ENCODE measurements around the gene CPAMD8. TPM values are rescaled to one million over a fixed set of nuclear protein-coding genes. Genes with fewer than 3 reads are reported as not detected.

CPAMD8 gene
- total and polyA plus RNA-seq, 2 of the 8 experiments (the other 6 are each of a cell fraction or from before 2014, with no cell fraction given) = 6.1 to 9.2 TPM

DNA sequence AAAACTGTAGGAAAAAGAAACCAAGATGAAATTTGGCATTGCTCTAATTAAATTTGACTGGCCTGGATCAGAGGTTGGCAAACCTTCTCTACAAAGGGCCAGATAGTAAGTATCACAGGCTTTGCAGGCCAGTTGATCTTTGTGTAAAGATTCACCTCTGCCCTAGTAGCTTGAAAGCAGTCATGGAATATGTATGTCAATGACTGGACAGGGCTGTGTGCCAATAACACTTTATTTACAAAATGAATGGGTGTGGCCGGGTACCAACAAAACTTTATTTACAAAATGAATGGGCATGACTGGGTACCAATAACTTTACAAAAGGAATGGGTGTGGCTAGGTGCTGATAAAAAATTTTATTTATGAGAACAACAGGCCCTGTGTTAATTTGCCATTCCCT lies 177.4 kb downstream of the CPAMD8 start (continued):
- TF ChIP-seq SIX5 (IDR thresholded peaks at IDR 0.05; ENCODE audit: low read depth, low read length) = no peak
- TF ChIP-seq SAP30 (IDR thresholded peaks at IDR 0.05; ENCODE audit: insufficient read depth, insufficient replicate concordance, low read length) = no peak
- TF ChIP-seq JUN (IDR thresholded peaks at IDR 0.05; ENCODE audit: low read depth, low read length) = no peak

Data from H1 (cell line).